A549 treated with AZD2906 at 1 μM for 4 hours (cell line): ENCODE measurements around the gene KRTAP19-4. TPM values are rescaled to one million over a fixed set of nuclear protein-coding genes. Genes with fewer than 3 reads are reported as not detected.

Experiments used
- total RNA-seq: library from RNA; stranded (reverse); fragments of 200-300 nt; extraction: Qiagen RNA extraction; gene quantifications from 5 replicates; pipeline ENCODE4 v1.2.3, GENCODE V29; 2022

Gene KRTAP19-4
- not detected in 5 replicates for total RNA-seq

GRCh38 chr21:30497065-30497464 is at the start of gene KRTAP19-4:
KRTAP19-4 (minus strand) TSS chr21:30497165; CDS start chr21:30497110, 55 bp downstream.

GRCh38 chr21:30541764-30542163 is 44.8 kb upstream of the KRTAP19-4 start, which contains the start of gene KRTAP19-6:
KRTAP19-6 (minus strand) TSS chr21:30541864; CDS start chr21:30541833, 31 bp downstream.

GRCh38 chr21:30502041-30502440 is 5.1 kb upstream of the KRTAP19-4 start, which contains the start of gene KRTAP19-5:
KRTAP19-5 (minus strand) TSS chr21:30502141; CDS start chr21:30502090, 51 bp downstream.

GRCh38 chr21:30491963-30492428 is 5.0 kb downstream of the KRTAP19-4 start, which contains the start of gene KRTAP19-3:
KRTAP19-3 (minus strand) TSS chr21:30492013; CDS start chr21:30491957, 56 bp downstream.

GRCh38 chr21:30487336-30487735 is 9.6 kb downstream of the KRTAP19-4 start, which contains the start of gene KRTAP19-2:
KRTAP19-2 (minus strand) TSS chr21:30487436; CDS start chr21:30487348, 88 bp downstream.

GRCh38 chr21:30480145-30480544 is 16.8 kb downstream of the KRTAP19-4 start, which contains the start of gene KRTAP19-1:
KRTAP19-1 (minus strand) TSS chr21:30480367; CDS start chr21:30480317, 50 bp downstream.

Other genes with a start within 250 kb of the KRTAP19-4 start
- not detected in 5 replicates for gene KRTAP24-1, start 214.2 kb downstream of the KRTAP19-4 start, total RNA-seq
- not detected in 5 replicates for gene KRTAP25-1, start 207.7 kb downstream of the KRTAP19-4 start, total RNA-seq
- gene KRTAP26-1, start 176.8 kb downstream of the KRTAP19-4 start, total RNA-seq, result not detected in 5 replicates
- gene KRTAP27-1, start 159.5 kb downstream of the KRTAP19-4 start, total RNA-seq, result not detected in 5 replicates
- not detected in 5 replicates for gene KRTAP23-1, start 148.6 kb downstream of the KRTAP19-4 start, total RNA-seq
- not detected in 5 replicates for gene KRTAP13-2, start 124.9 kb downstream of the KRTAP19-4 start, total RNA-seq
- not detected in 5 replicates for gene KRTAP13-1, start 101.1 kb downstream of the KRTAP19-4 start, total RNA-seq
- not detected in 5 replicates for gene KRTAP13-3, start 71.2 kb downstream of the KRTAP19-4 start, total RNA-seq
- gene KRTAP13-4, start 66.9 kb downstream of the KRTAP19-4 start, total RNA-seq, result not detected in 5 replicates
- not detected in 5 replicates for gene KRTAP15-1, start 56.9 kb downstream of the KRTAP19-4 start, total RNA-seq
- not detected in 5 replicates for gene KRTAP19-1, start 16.8 kb downstream of the KRTAP19-4 start, total RNA-seq
- gene KRTAP19-2, start 9.7 kb downstream of the KRTAP19-4 start, total RNA-seq, result not detected in 5 replicates
- gene KRTAP19-3, start 5.2 kb downstream of the KRTAP19-4 start, total RNA-seq, result not detected in 5 replicates
- gene KRTAP19-5, start 5.0 kb upstream of the KRTAP19-4 start, total RNA-seq, result not detected in 5 replicates
- not detected in 5 replicates for gene KRTAP19-6, start 44.7 kb upstream of the KRTAP19-4 start, total RNA-seq
- gene KRTAP19-7, start 64.1 kb upstream of the KRTAP19-4 start, total RNA-seq, result not detected in 5 replicates
- gene KRTAP22-2, start 93.2 kb upstream of the KRTAP19-4 start, total RNA-seq, result not detected in 5 replicates
- not detected in 5 replicates for gene KRTAP6-3, start 95.3 kb upstream of the KRTAP19-4 start, total RNA-seq
- not detected in 5 replicates for gene KRTAP6-2, start 101.7 kb upstream of the KRTAP19-4 start, total RNA-seq
- gene KRTAP22-1, start 103.9 kb upstream of the KRTAP19-4 start, total RNA-seq, result not detected in 5 replicates
- gene KRTAP6-1, start 116.8 kb upstream of the KRTAP19-4 start, total RNA-seq, result not detected in 5 replicates
- not detected in 5 replicates for gene KRTAP20-1, start 119.3 kb upstream of the KRTAP19-4 start, total RNA-seq
- gene KRTAP20-4, start 123.5 kb upstream of the KRTAP19-4 start, total RNA-seq, result not detected in 5 replicates
- gene KRTAP20-2, start 138.0 kb upstream of the KRTAP19-4 start, total RNA-seq, result not detected in 5 replicates
- not detected in 5 replicates for gene KRTAP20-3, start 145.7 kb upstream of the KRTAP19-4 start, total RNA-seq
- gene KRTAP21-3, start 221.6 kb upstream of the KRTAP19-4 start, total RNA-seq, result not detected in 5 replicates